Stimulated activated naive CD8-positive, alpha-beta T cell treated with anti-CD3 and anti-CD28 coated beads, Interleukin-15, Interleukin-2, amounts not matched to agents 100 U/mL and 50 U/mL, for 24 hours (primary cell): ENCODE results near the gene EXOC2.
A peak's percentile ranks its signal among the peaks of the same experiment; 100 is the strongest.
"Not testable (repeated sequence)": the region's sequence is repeated elsewhere in the genome, so short reads cannot be mapped to it uniquely, and the experiment has no call there.

Source experiments
- ATAC-seq: fragments of 150-1000 bp; cut with Tn5 transposase; one replicate; pipeline ENCODE4 v1.10.0; 2021
- DNase-seq: peaks from one replicate; pipeline ENCODE4 v3.0.0; 2021

The EXOC2 gene

GRCh38 chr6:710601-711571, 17.9 kb upstream of the EXOC2 start:
- DNase-seq (peak; percentile 66), ATAC-seq (peak; percentile 88)

DNA sequence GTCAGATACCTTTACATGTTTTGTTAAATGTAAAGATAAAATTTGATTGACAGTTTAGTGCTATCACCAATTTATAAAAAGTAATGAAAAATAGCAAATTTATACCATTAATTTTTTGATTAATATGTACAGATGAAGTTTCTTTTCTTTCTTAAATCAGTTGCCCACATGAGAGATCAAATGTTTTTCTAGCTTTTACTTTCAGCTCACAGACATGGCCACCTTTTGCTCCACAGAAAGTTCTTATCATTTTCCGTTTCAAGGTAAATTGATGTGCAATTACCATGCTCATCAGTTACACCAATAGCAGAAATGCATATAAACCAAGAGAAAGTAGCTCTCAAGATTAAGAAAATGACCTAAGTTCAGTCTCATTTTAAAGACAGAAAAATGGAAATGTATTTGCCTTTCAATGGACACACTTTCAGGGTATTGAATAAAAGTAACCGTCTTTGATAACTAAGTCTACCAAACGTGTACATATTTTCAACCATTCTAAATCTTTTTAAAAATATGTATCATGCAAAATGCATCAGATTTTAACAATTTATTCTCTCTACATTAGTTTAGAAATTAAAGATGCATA, 16.6 kb upstream of the EXOC2 start:
- ATAC-seq, result no peak
- DNase-seq, result no peak

GRCh38 chr6:708237-708598, 15.3 kb upstream of the EXOC2 start:
- DNase-seq, result no peak
- ATAC-seq, result no peak

DNA sequence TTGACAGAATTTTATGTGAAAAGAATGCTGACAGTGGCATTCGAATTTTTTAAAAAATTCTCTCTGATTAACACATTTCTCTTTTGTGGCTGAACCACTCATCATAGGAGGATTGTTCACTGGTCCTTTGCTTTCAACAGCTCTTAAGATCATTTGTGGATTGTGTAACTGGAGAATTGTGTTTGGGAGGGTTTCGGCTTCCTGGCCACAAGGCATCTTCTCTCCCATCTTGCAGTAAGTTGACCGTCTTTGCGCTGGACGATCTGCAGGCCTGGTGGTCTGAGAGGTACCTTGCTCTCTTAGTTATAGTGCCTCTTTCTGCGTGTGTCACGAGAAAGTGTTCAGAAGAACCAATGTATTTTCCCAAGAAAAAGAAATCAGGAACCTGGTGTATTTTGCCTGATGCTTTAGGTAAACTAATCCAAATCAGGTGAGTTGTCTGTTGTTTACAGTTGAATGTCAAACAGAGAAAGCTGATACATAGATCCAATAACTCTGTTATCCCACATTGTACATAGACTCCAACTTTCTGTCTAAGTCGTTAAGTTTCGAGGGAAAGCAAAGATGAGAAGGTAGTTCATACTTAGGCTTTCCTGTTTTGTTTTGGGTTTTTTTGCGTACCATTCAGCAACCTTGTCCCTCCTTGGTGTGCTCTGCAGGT, 14.8 kb upstream of the EXOC2 start:
- ATAC-seq (no peak), DNase-seq (no peak)

GRCh38 chr6:706819-707381, 14.0 kb upstream of the EXOC2 start:
- DNase-seq, result no peak

DNA sequence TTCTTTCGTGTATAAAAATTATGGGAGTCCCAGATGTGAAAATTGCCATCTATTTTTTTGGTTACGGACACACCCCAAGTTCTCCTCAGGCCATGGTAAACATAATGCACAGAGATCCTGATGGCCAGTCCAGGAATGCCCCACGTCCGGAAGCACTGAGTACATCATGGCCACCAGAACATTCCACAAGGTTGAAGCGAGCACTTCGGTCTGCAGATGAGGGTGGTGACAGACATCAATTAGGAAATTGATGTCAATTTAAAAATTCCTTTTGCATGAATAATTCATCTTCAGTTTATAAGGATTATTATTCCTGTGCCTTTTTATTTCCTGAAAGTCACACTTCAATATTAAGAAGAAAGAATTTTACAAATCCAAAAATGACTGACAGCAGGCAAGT, 13.2 kb upstream of the EXOC2 start:
- ATAC-seq (no peak), DNase-seq (no peak)

More at GRCh38 chr6:706819-707381, 14.0 kb upstream of the EXOC2 start:
- no peak for ATAC-seq

DNA sequence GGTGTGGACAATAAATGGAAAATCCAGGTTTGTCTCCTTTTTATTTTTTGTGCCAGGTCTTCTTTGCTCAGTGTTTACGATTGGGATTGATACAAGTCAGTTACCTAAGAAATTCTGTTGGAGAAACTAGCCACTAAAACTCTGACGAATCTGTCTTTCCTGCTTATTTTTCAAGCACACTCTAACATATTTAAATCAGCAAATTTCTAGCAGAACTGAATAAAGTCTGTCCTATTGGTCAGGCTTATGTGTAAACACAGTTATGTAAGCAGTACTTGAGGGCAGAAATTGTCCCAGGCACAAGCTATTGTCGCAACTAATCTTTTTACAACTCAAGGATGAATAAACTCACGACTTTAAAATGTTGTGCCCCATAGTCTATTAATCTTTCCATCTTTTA, 12.1 kb upstream of the EXOC2 start:
- DNase-seq (no peak), ATAC-seq (no peak)

DNA sequence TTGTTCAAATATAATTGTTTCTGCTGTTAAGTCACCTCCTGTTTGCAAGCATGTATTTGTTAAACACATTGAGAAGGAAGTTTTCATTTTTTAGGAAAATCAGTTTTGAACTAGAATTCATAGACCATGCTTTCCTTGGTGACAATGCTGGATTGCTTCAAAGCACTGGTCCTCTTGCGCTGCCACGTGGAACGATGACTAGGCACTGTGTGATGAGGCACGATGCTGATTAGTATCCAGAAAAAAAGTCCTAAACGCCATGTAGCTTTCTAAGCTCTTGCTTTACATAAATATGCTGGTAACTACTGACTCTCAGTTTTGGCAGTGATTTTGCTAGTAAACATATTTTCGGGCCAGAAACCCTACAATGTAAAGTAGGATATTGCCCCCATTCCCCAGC, 11.1 kb upstream of the EXOC2 start:
- DNase-seq (no peak), ATAC-seq (no peak)

- DNase-seq (no peak), ATAC-seq (no peak)
Observed at GRCh38 chr6:703552-703951, 10.6 kb upstream of the EXOC2 start.

DNA sequence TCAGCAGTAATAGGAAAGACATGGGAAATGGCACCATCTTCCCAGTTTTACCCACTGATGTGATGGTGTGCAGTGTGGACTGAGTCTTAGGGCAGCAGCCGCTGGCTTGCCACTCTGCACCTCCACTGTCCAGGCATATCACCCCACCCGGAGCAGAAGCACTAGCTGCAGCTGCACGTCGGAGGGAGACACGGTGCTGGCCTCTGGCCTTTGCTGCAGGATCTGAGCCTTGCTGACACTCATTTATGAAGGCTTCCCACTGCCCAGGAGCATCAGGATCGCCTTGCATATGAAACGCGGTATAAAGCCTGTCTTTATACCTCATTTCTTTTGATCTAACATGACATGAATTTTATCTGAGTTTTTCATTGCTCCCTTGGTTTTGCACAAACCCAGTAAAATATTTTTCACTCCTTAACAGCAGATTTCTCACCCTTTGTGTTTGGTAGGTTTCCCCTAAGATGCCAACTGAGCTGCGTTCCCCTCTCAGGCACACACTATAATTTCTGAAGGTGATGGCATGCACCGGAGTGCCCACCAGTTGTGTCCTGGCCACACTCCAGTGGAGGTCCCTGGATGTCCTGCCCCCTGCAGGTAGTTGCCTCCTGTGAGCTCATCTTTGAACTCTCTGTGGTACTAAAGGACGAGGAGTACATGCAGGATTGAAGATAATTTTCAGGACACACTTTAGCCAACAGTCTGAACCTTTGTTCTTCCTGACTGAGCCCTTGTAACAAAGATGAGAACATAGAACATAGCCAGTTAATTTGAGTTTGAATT, 9.0 kb upstream of the EXOC2 start:
- DNase-seq, result no peak
- no peak for ATAC-seq

DNA sequence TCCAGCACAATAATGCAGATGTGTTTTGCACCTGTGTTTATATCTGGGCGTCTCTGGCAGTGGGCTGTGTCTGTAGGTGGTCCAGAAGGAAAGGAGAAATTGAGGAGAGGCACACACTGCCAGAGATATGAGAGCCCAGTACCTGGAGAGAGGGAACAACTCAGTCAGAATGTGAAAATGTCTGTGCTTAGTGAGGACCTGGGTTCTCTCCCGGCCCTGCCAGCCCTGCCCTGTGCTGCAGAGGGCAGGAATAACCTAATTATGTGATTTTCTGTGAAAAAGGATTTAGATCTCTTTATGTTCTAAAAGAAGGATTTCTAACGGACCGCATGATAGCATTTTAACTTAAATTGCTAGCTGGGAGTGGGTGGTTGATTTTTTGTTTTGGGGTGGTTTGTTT, 8.3 kb upstream of the EXOC2 start:
- ATAC-seq, result no peak
- no peak for DNase-seq

DNA sequence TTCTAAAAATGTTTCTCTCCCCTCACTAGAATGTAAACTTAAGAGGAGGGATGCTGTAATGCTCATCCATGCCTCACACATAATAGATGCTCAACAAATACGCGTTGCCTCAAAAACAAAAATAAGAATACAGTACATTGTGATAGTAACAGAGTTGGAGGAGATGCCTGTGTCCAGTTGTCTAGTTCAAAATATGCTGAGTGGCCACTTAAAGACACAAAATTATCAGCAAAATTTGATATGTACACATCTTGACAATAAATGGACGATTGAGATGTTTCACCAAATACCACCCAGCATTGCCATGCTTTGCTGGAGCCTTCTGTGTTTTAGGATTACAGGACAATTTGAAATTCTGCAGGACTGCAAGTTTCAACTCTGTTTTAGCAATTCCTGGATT, 7.6 kb upstream of the EXOC2 start:
- DNase-seq (no peak), ATAC-seq (no peak)

DNA sequence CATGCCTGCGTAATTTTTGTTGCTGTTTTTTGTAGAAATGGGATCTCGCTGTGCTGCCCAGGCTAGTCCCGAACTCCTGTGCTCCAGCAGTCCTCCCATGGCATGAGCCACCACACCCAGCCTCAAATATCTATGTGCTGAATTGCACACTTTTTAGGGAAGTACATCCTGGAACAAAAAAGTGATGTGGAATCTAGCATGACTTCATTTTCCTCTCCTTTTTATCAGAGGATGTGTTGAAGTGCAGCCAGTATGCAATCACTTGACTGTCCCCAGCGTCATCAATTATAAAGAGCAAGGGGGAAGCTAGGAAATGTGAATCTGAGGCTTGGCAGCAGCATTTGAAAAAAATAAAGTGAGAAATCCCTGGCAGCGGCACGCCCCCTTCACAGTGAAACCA, 6.4 kb upstream of the EXOC2 start:
- no peak for ATAC-seq
- DNase-seq, result no peak

DNA sequence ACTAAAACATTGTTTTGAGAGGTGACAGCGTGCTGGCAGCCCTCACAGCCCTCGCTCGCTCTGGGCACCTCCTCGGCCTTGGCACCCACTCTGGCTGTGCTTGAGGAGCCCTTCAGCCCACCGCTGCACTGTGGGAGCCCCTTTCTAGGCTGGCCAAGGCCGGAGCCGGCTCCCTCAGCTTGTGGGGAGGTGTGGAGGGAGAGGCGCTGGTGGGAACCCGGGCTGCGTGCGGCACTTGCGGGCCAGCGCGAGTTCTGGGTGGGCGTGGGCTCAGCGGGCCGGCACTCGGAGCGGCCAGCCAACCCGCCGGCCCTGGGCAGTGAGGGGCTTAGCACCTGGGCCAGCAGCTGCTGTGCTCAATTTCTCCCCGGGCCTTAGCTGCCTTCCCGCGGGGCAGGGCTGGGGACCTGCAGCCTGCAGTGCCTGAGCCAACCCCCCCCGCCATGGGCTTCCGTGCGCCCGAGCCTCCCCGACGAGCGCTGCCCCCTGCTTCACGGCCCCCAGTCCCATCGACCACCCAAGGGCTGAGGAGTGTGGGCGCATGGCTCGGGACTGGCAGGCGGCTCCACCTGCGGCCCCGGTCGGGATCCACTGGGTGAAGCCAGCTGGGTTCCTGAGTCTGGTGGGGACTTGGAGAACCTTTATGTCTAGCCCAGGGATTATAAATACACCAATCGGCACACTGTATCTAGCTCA, 1.6 kb upstream of the EXOC2 start:
- not testable (repeated sequence) for ATAC-seq

GRCh38 chr6:693723-694009, 727 bp upstream of the EXOC2 start:
- no peak for ATAC-seq
- DNase-seq, result no peak

More for the DNA sequence above, 1.6 kb upstream of the EXOC2 start:
- not testable (repeated sequence) for DNase-seq

- ATAC-seq, result peak; percentile 88
- peak; percentile 76 for DNase-seq
Observed at GRCh38 chr6:692356-692851, 535 bp downstream of the EXOC2 start.

DNA sequence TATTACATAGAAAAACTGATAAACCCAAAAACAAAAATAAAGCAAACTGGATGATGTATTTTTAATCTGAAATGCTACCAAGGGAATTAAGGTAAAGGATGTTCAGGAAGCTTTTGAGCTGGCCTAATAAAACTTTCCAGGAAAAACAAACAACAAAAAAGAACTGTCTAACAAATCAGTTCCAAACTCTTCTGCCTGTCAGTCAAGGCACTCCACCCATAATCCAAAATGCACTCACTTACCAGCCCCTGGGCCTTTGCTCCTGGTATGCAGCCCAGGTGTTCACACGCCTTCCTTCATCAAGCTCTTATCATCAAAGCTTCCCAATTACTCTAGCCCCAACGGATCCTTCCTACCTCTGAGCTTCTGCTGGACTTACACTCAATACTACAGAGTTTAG, 3.7 kb downstream of the EXOC2 start:
- ATAC-seq (no peak), DNase-seq (no peak)

DNA sequence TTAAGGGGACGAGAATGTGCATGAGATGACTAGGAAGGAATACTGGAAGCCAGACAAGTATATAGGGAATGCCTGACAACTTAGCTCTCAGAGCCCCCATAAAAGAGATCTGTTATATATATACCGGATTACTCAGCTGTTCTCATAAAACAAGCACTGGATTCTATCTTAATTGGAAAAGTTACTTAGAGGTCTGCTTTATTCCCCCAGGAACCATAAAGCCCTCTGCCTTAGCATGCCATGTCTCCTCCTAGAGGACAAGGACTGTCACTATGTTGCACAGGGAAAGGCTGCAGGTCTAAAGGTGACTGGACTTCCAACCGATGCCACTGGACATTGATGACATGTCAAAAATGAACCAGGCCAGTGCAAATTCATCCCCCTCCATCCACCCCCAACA, 6.4 kb downstream of the EXOC2 start:
- no peak for ATAC-seq
- DNase-seq, result no peak

DNA sequence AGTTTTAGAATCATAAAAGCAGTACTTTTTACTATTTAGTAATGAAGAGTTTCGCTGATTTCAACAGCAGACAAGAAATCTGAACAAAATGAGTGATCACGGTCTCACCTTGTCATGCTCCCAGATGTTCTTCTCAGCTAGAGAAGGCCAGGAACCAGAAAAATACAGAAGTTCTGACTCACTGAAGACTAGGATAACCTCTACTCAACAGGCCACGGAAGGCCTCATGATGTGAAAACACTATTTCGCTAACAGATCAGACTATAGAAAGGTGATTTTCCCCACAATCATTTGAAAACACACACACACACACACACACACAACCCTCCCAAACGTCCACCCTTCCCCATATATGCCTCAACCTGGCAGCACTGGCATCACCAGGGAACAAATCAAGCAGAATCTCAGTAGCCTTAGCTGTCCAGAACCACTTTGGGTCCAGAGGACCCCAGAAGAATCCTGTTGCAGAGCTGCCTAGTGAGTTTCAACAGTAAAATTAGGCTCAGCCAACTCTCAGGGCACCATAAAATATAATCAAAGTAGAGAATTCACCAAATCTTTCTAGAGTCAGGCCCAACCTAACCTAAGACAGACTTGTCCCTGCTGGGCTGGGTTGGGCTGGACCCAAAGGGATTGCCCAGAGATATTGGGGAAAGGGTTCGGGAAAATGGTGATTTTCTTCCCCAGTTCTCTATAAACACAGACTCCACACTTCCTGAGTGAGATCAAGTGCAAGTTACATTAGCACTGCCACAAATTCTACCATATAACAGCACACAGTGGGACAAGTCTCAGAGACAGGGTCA, 7.9 kb downstream of the EXOC2 start:
- ATAC-seq (peak; percentile 91), DNase-seq (peak; percentile 16)

DNA sequence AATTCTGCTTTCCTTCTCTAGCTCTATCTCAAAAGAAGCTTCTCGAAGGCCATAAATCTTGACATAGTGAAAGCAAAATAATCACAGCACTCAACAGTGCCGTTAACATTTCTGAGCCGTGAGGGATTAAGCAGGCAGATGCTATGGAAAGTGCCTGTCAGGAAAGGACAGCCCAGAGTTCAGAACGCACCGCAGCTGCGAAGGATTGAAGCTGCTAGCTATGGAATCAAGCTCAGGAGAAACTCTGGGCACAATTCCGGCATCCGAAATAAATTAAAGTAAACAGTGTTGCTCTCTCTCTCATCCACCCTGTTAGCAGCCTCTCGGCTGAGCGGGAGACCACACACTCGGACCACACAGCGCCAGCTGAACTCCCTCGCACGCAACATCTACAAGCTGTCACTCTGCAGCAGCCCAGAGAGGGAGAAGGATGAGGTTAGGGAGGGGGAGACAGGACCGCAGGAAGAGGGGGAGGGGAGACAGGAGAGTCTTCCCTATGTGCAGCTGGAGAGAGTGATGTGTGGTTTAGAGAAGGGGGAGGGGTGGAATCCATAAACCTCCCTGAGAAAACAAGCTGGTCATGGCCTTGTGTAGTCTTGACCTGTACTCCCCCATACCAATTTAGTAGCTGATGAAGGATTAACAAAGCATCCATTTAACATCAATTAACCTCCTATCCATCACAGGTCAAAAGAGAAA, 9.0 kb downstream of the EXOC2 start:
- DNase-seq (peak; percentile 15), ATAC-seq (no peak)
